ENCODE measurements around the gene CD36.

DNA sequence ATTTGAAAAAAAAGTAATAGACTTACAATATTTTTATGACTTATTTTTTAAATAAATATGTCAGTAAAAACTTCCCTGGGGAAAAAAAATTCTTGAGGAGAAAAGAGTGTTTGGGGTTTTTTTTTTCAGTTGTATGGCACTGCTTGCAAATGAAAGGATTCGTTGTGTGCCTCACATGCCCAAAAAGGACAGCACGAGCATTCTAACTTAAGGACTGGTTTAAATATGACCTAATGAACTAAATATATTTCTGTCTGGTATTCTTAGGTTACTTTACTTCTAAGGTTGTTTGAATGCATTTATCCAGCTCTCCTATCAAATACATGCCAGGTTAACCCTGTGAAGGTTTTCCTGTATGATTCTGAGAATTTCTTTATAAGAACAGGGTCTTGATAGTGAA is 988 bp upstream of the CD36 start:
- TF ChIP-seq, protein P1, sequence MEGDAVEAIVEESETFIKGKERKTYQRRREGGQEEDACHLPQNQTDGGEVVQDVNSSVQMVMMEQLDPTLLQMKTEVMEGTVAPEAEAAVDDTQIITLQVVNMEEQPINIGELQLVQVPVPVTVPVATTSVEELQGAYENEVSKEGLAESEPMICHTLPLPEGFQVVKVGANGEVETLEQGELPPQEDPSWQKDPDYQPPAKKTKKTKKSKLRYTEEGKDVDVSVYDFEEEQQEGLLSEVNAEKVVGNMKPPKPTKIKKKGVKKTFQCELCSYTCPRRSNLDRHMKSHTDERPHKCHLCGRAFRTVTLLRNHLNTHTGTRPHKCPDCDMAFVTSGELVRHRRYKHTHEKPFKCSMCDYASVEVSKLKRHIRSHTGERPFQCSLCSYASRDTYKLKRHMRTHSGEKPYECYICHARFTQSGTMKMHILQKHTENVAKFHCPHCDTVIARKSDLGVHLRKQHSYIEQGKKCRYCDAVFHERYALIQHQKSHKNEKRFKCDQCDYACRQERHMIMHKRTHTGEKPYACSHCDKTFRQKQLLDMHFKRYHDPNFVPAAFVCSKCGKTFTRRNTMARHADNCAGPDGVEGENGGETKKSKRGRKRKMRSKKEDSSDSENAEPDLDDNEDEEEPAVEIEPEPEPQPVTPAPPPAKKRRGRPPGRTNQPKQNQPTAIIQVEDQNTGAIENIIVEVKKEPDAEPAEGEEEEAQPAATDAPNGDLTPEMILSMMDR (IDR thresholded peaks at IDR 0.05): no peak
- no peak for TF ChIP-seq POLR2A (IDR thresholded peaks at IDR 0.05)

Data from esophagus squamous epithelium (tissue), 4 donors.